SK-N-SH (cell line): ENCODE measurements around the gene BSG. TPM values are rescaled to one million over a fixed set of nuclear protein-coding genes. Genes with fewer than 3 reads are reported as not detected.

Experiments used
- CTCF ChIA-PET: fragments of 300-600, 350-600 bp; formaldehyde crosslinking; extraction: SDS; loops from one replicate; lab custom pipeline; 2021; lab: Yijun Ruan, JAX
- POLR2A ChIA-PET: fragments of 350-600 bp; sonication (Branson Sonifier 250); formaldehyde crosslinking; extraction: SDS; loops from one replicate; lab custom pipeline; 2020; ENCODE audit warnings: antibody characterized with exemption, inconsistent platforms; lab: Yijun Ruan, JAX
- DNase-seq: peaks from one replicate; pipeline ENCODE4 v3.0.0; 2012
- H2AFZ ChIP-seq: fragments of 200-600 bp; sonication (generic); 2 replicates; pipeline ENCODE4 v1.8.1; 2016; ENCODE audit warnings: antibody characterized with exemption, mild to moderate bottlenecking, low read depth
- H3F3A ChIP-seq: fragments of 200-600 bp; sonication (generic); replicated peaks from 2 replicates; pipeline ENCODE3; 2016; ENCODE audit warnings: antibody characterized with exemption, mild to moderate bottlenecking; ENCODE audit not compliant: insufficient read depth
- H3K27ac ChIP-seq, 2 experiments: fragments of 200-500 bp in 1 of 2; fragments of 200-600 bp in 1 of 2; sonication (Bioruptor generic) in 1 of 2; sonication (generic), shearing (Covaris generic) in 1 of 2; 2 replicates each; pipeline versions ENCODE4 v1.5.1 to v1.6.1; 2014 to 2016; ENCODE audit warnings: low read depth in 2 of 2, inconsistent platforms in 1 of 2, low read length in 1 of 2, mild to moderate bottlenecking in 1 of 2, mixed read lengths in 1 of 2
- H3K27me3 ChIP-seq: fragments of 200-600 bp; sonication (generic), shearing (Covaris generic); 2 replicates; pipeline ENCODE4 v1.6.1; 2016; ENCODE audit warnings: mixed run types; ENCODE audit not compliant: insufficient read depth
- H3K36me3 ChIP-seq, 2 experiments: fragments of 200-500 bp in 1 of 2; fragments of 200-600 bp in 1 of 2; sonication (Bioruptor generic) in 1 of 2; sonication (generic) in 1 of 2; replicated peaks in 1 of 2; 2 replicates each; pipeline versions ENCODE3 to v1.5.1; 2014 to 2016; ENCODE audit warnings: low read length in 1 of 2, mild to moderate bottlenecking in 1 of 2; ENCODE audit not compliant: insufficient read depth in 2 of 2, control insufficient read depth in 1 of 2
- H3K4me1 ChIP-seq, 2 experiments: fragments of 200-500 bp in 1 of 2; fragments of 200-600 bp in 1 of 2; sonication (Bioruptor generic) in 1 of 2; sonication (generic), shearing (Covaris generic) in 1 of 2; 2 replicates each; pipeline versions ENCODE4 v1.5.1 to v1.6.1; 2014 to 2016; ENCODE audit warnings: low read depth in 1 of 2, low read length in 1 of 2, mixed run types in 1 of 2; ENCODE audit not compliant: insufficient read depth in 2 of 2, control insufficient read depth in 1 of 2
- H3K4me2 ChIP-seq: fragments of 200-600 bp; sonication (generic), shearing (Covaris generic); 2 replicates; pipeline ENCODE4 v1.6.1; 2017; ENCODE audit warnings: mixed run types
- H3K4me3 ChIP-seq, 2 experiments: fragments of 200-500 bp in 1 of 2; fragments of 200-600 bp in 1 of 2; sonication (Bioruptor generic) in 1 of 2; sonication (generic), shearing (Covaris generic) in 1 of 2; 2 replicates each; pipeline versions ENCODE4 v1.5.1 to v1.8.1; 2014 to 2016; ENCODE audit warnings: low read depth in 2 of 2, inconsistent platforms in 1 of 2, low read length in 1 of 2, mild to moderate bottlenecking in 1 of 2, mixed read lengths in 1 of 2, moderate library complexity in 1 of 2
- H3K79me2 ChIP-seq: fragments of 200-600 bp; sonication (generic); 2 replicates; pipeline ENCODE4 v1.8.1; 2017; ENCODE audit warnings: mild to moderate bottlenecking; ENCODE audit not compliant: insufficient read depth
- H3K9ac ChIP-seq: fragments of 200-600 bp; sonication (generic); 2 replicates; pipeline ENCODE4 v1.6.1; 2017; ENCODE audit warnings: mixed run types
- H3K9me2 ChIP-seq: fragments of 200-600 bp; sonication (generic); 2 replicates; pipeline ENCODE4 v1.6.1; 2017; ENCODE audit warnings: mixed run types
- H3K9me3 ChIP-seq: fragments of 200-600 bp; sonication (generic); 2 replicates; pipeline ENCODE4 v1.6.1; 2017; ENCODE audit warnings: mixed run types, mild to moderate bottlenecking, moderate library complexity
- H4K20me1 ChIP-seq: fragments of 200-600 bp; sonication (generic); 2 replicates; pipeline ENCODE4 v1.6.1; 2017; ENCODE audit warnings: mild to moderate bottlenecking, mixed run types; ENCODE audit not compliant: insufficient read depth
- FOSL2 ChIP-seq: IDR thresholded peaks from 2 replicates; pipeline ENCODE4 v1.4.0; 2012; ENCODE audit warnings: low read depth, mild to moderate bottlenecking, moderate library complexity, borderline replicate concordance
- GABPA ChIP-seq: IDR thresholded peaks from 2 replicates; pipeline ENCODE4 v1.4.0; 2012; ENCODE audit warnings: low read depth, mild to moderate bottlenecking
- GATA2 ChIP-seq: sonication (generic); formaldehyde crosslinking; IDR thresholded peaks from 2 replicates; pipeline ENCODE4 v1.5.0; 2020; ENCODE audit warnings: mild to moderate bottlenecking, missing genetic modification reagents
- JUND ChIP-seq: IDR thresholded peaks from 2 replicates; pipeline ENCODE4 v1.4.0; 2012
- MXI1 ChIP-seq: IDR thresholded peaks from 2 replicates; pipeline ENCODE4 v1.6.1; 2012; ENCODE audit warnings: mild to moderate bottlenecking, low read depth, low read length, improper control_type of control experiment
- NFIC ChIP-seq: IDR thresholded peaks from 2 replicates; pipeline ENCODE4 v1.4.0; 2012; ENCODE audit warnings: borderline replicate concordance
- POLR2AphosphoS5 ChIP-seq: IDR thresholded peaks from 2 replicates; pipeline ENCODE4 v1.6.1; 2012; ENCODE audit warnings: low read depth, low read length
- REST ChIP-seq: IDR thresholded peaks from 2 replicates; pipeline ENCODE4 v1.6.1; 2012; ENCODE audit warnings: mild to moderate bottlenecking, low read depth, low read length, moderate library complexity
- RFX5 ChIP-seq: IDR thresholded peaks from 2 replicates; pipeline ENCODE4 v1.6.1; 2012; ENCODE audit warnings: mild to moderate bottlenecking, improper control_type of control experiment, low read length
- RXRA ChIP-seq: IDR thresholded peaks from 2 replicates; pipeline ENCODE4 v1.4.0; 2012; ENCODE audit warnings: low read depth, mild to moderate bottlenecking, borderline replicate concordance
- SIN3A ChIP-seq: IDR thresholded peaks from 2 replicates; pipeline ENCODE4 v1.6.1; 2012; ENCODE audit warnings: low read depth, mild to moderate bottlenecking, low read length, moderate library complexity, borderline replicate concordance
- TAF1 ChIP-seq: IDR thresholded peaks from 2 replicates; pipeline ENCODE4 v1.6.1; 2012; ENCODE audit warnings: low read depth, mild to moderate bottlenecking, low read length, moderate library complexity, borderline replicate concordance
- TCF12 ChIP-seq: IDR thresholded peaks from 2 replicates; pipeline ENCODE4 v1.4.0; 2012
- TEAD4 ChIP-seq: IDR thresholded peaks from 2 replicates; pipeline ENCODE4 v1.4.0; 2012; ENCODE audit warnings: mild to moderate bottlenecking, borderline replicate concordance; ENCODE audit not compliant: insufficient read depth
- YY1 ChIP-seq: IDR thresholded peaks from 2 replicates; pipeline ENCODE4 v1.4.0; 2012; ENCODE audit warnings: low read depth, mild to moderate bottlenecking
- WGBS: methylation state at CpG from one replicate; pipeline ENCODE4 v1.1.6; 2017; ENCODE audit warnings: low lambda C conversion rate; 5-methylcytosine and 5-hydroxymethylcytosine counted together
- polyA plus RNA-seq, 3 experiments: library from polyadenylated mRNA; depleted of rRNA; stranded (reverse); fragments of >200 nt; gene quantifications; 2 replicates each; pipeline ENCODE4 v1.2.3, GENCODE V29; 2012
- TF ChIP-seq, protein P1 (sequence below): fragments of 200-600 bp; sonication (generic); IDR thresholded peaks from 2 replicates; pipeline ENCODE4 v1.6.1; 2017; ENCODE audit warnings: antibody characterized with exemption, mild to moderate bottlenecking, moderate library complexity
- TF ChIP-seq, protein P2 (sequence below): IDR thresholded peaks from 2 replicates; pipeline ENCODE4 v1.4.0; 2012; ENCODE audit warnings: low read depth, borderline replicate concordance
- TF ChIP-seq, protein P3 (sequence below): fragments of 150-350 bp; IDR thresholded peaks from 2 replicates; pipeline ENCODE4 v1.6.1; 2017; ENCODE audit warnings: antibody characterized with exemption, low read length, low read depth, borderline replicate concordance

Gene BSG
- polyA plus RNA-seq, 1 of the 3 experiments (the other 2 are of a cell fraction) = 835 TPM

DNA sequence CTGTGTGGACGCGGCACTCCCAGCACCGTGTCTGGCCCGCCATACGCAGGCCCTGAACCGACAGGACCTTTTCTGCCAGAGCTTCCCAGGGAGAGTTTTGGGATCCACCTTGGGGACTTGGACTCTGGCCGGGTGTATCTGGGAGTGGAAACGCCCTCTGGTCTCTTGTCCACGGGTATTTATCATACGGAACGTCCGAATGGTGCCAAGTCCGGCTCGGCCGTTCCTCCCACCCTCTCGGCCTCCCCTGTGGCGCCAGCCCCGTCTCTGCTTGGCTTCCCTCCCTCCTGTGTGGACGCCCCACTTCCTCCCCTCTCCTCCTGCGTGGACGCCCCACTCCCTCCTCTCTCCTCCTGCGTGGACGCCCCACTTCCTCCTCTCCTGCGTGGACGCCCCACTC, 29.4 kb downstream of the BSG start:
- CTCF ChIA-PET = no interaction called here

GRCh38 chr19:602391-603301, 30.2 kb downstream of the BSG start:
- no peak overlapping the region for H3K27ac ChIP-seq
- H3K9me2 ChIP-seq = no peaks in the 10 kb centered on the region
- H3K4me3 ChIP-seq = no peak overlapping the region
- no peaks in the 10 kb centered on the region for H3K79me2 ChIP-seq
- WGBS = 97% methylated on average over 18 of the region's 35 CpGs
- no peak overlapping the region for H3K9ac ChIP-seq
- POLR2A ChIA-PET = no interaction called here
- H3F3A ChIP-seq = peaks cover 7% of the 10 kb centered on the region
- peaks cover 7% of the 10 kb centered on the region; the same call in 1 of the 2 replicates for H4K20me1 ChIP-seq
- DNase-seq = no peak
- CTCF ChIA-PET = no interaction called here
- H2AFZ ChIP-seq = no peak overlapping the region
- no peaks in the 10 kb centered on the region for H3K9me3 ChIP-seq
- peaks cover 0 to 3% of the 10 kb centered on the region in 2 experiments; a peak in 1 of 4 replicates for H3K4me1 ChIP-seq
- no peaks in the 10 kb centered on the region for H3K36me3 ChIP-seq
- no peaks in the 10 kb centered on the region for H3K27me3 ChIP-seq
- no peak overlapping the region for H3K4me2 ChIP-seq
- TF ChIP-seq, protein P1, sequence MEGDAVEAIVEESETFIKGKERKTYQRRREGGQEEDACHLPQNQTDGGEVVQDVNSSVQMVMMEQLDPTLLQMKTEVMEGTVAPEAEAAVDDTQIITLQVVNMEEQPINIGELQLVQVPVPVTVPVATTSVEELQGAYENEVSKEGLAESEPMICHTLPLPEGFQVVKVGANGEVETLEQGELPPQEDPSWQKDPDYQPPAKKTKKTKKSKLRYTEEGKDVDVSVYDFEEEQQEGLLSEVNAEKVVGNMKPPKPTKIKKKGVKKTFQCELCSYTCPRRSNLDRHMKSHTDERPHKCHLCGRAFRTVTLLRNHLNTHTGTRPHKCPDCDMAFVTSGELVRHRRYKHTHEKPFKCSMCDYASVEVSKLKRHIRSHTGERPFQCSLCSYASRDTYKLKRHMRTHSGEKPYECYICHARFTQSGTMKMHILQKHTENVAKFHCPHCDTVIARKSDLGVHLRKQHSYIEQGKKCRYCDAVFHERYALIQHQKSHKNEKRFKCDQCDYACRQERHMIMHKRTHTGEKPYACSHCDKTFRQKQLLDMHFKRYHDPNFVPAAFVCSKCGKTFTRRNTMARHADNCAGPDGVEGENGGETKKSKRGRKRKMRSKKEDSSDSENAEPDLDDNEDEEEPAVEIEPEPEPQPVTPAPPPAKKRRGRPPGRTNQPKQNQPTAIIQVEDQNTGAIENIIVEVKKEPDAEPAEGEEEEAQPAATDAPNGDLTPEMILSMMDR = no peak
- TF ChIP-seq GABPA = no peak
- TF ChIP-seq, protein P2, sequence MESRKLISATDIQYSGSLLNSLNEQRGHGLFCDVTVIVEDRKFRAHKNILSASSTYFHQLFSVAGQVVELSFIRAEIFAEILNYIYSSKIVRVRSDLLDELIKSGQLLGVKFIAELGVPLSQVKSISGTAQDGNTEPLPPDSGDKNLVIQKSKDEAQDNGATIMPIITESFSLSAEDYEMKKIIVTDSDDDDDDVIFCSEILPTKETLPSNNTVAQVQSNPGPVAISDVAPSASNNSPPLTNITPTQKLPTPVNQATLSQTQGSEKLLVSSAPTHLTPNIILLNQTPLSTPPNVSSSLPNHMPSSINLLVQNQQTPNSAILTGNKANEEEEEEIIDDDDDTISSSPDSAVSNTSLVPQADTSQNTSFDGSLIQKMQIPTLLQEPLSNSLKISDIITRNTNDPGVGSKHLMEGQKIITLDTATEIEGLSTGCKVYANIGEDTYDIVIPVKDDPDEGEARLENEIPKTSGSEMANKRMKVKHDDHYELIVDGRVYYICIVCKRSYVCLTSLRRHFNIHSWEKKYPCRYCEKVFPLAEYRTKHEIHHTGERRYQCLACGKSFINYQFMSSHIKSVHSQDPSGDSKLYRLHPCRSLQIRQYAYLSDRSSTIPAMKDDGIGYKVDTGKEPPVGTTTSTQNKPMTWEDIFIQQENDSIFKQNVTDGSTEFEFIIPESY = no peak
- TF ChIP-seq REST = no peak
- TF ChIP-seq RFX5 = no peak
- TF ChIP-seq GATA2 (CRISPR knock-in tag) = no peak
- no peak for TF ChIP-seq MXI1
- TF ChIP-seq POLR2AphosphoS5 = no peak
- no peak for TF ChIP-seq TAF1
- no peak for TF ChIP-seq RXRA
- no peak for TF ChIP-seq TCF12
- TF ChIP-seq, protein P3, sequence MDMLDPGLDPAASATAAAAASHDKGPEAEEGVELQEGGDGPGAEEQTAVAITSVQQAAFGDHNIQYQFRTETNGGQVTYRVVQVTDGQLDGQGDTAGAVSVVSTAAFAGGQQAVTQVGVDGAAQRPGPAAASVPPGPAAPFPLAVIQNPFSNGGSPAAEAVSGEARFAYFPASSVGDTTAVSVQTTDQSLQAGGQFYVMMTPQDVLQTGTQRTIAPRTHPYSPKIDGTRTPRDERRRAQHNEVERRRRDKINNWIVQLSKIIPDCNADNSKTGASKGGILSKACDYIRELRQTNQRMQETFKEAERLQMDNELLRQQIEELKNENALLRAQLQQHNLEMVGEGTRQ = no peak
- no peak for TF ChIP-seq TEAD4
- TF ChIP-seq FOSL2 = no peak
- TF ChIP-seq NFIC = no peak
- no peak for TF ChIP-seq SIN3A

More for the DNA sequence above, 29.4 kb downstream of the BSG start:
- no peaks in the 10 kb centered on the region for H3K27me3 ChIP-seq
- no peaks in the 10 kb centered on the region for H3K36me3 ChIP-seq
- no peaks in the 10 kb centered on the region for H3K9me3 ChIP-seq
- H2AFZ ChIP-seq = no peak overlapping the region
- no peak overlapping the region for H3K4me2 ChIP-seq
- 86% methylated on average over 25 of the region's 25 CpGs for WGBS
- no peak for TF ChIP-seq JUND
- TF ChIP-seq YY1 = no peak
- peaks cover 0 to 3% of the 10 kb centered on the region in 2 experiments; a peak in 1 of 4 replicates for H3K4me1 ChIP-seq
- no peak for DNase-seq
- no peak overlapping the region for H3K9ac ChIP-seq
- no peak overlapping the region for H3K27ac ChIP-seq
- H3F3A ChIP-seq = peaks cover 5% of the 10 kb centered on the region
- H4K20me1 ChIP-seq = peaks cover 13% of the 10 kb centered on the region; the same call in 1 of the 2 replicates
- H3K4me3 ChIP-seq = no peak overlapping the region
- H3K79me2 ChIP-seq = peaks cover 4% of the 10 kb centered on the region; the same call in 1 of the 2 replicates
- POLR2A ChIA-PET = no interaction called here
- no peaks in the 10 kb centered on the region for H3K9me2 ChIP-seq
